Putamen (tissue), 1 donor: ENCODE results near the gene GCSAM.
"Not testable (repeated sequence)": the region's sequence is repeated elsewhere in the genome, so short reads cannot be mapped to it uniquely, and the experiment has no call there.

ENCODE experiments used
- DNase-seq: peaks from one replicate; pipeline ENCODE4 v3.0.0-alpha.2; 2016; ENCODE audit warnings: low spot score

Gene GCSAM

DNA sequence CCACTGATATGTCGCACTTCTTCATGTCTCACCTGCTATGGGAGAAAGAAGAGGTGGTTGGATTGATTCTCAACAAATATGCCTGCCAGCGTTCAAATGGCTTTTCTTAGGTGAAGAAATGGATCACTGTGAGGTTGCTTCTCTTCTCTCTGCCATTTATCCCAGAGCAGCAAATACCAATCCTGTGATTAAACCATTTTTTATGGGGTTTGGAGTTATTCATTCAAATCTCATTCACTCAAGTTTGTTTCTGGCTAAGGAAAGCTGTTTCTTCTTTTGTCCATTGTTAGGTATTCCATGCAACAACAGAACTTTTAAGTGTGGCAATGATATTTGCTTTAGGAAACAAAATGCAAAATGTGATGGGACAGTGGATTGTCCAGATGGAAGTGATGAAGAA lies 59.0 kb downstream of the GCSAM start:
- no peak for DNase-seq

DNA sequence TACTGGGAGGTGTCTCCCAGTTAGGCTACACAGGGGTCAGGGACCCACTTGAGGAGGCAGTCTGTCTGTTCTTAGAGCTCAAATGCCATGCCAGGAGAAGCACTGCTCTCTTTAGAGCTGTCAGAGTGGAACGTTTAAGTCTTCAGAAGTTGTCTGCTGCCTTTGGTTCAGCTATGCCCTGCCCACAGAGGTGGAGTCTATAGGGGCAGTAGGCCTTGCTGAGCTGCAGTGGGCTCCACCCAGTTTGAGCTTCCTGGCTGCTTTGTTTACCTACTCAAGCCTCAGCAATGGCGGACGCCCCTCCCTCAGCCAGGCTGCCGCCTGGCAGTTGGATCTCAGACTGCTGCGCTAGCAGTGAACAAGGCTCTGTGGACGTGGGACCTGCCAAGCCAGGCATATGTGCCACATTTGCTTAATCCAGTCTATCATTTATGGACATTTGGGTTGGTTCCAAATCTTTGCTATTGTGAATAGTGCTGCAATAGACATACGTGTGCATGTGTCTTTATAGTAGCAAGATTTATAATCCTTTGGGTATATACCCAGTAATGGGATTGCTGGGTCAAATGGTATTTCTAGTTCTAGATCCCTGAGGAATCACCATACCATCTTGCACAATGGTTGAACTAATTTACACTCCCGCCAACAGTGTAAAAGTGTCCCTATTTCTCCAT lies 60.5 kb downstream of the GCSAM start:
- DNase-seq: not testable (repeated sequence)
